Lung (tissue), 12 donors: Measurements from ENCODE around the gene APC2. TPM values are rescaled to one million over a fixed set of nuclear protein-coding genes. Genes with fewer than 3 reads are reported as not detected.

ENCODE experiments used
- ATAC-seq: fragments of 200-7000 bp; cut with Tn5 transposase; one replicate; pipeline ENCODE4 v1.9.1; 2020; ENCODE audit warnings: moderate number of reproducible peaks; ENCODE audit not compliant: insufficient read depth, low FRiP score
- DNase-seq, 3 donors: peaks; one replicate each; pipeline ENCODE4 v3.0.0-alpha.2; 2013 to 2017
- H3K27ac ChIP-seq, 2 donors: one replicate each; pipeline ENCODE4 v1.5.1; 2013; ENCODE audit warnings: mild to moderate bottlenecking in 2 of 2, moderate library complexity in 2 of 2, control low read depth in 1 of 2, inconsistent platforms in 1 of 2, low read depth in 1 of 2, low read length in 1 of 2
- H3K27me3 ChIP-seq, 3 donors: one replicate each; pipeline ENCODE4 v1.5.1; 2013; ENCODE audit warnings: low read length in 2 of 3; ENCODE audit not compliant: control insufficient read depth in 3 of 3, insufficient read depth in 3 of 3
- H3K36me3 ChIP-seq, 4 donors: one replicate each; pipeline ENCODE4 v1.5.1; 2013; ENCODE audit warnings: low read length in 4 of 4, mild to moderate bottlenecking in 1 of 4, moderate library complexity in 1 of 4; ENCODE audit not compliant: control insufficient read depth in 4 of 4, insufficient read depth in 4 of 4
- H3K4me1 ChIP-seq, 5 donors: one replicate each; pipeline ENCODE4 v1.5.1; 2013; ENCODE audit warnings: low read length in 5 of 5, mild to moderate bottlenecking in 2 of 5, moderate library complexity in 1 of 5; ENCODE audit not compliant: control insufficient read depth in 5 of 5, insufficient read depth in 5 of 5
- H3K4me3 ChIP-seq: one replicate; pipeline ENCODE4 v1.5.1; 2013; ENCODE audit warnings: mild to moderate bottlenecking, control low read depth, moderate library complexity
- H3K9ac ChIP-seq, 2 donors: one replicate each; pipeline ENCODE4 v1.5.1; 2013; ENCODE audit warnings: low read length in 2 of 2, control low read depth in 1 of 2; ENCODE audit not compliant: insufficient read depth in 1 of 2
- H3K9me3 ChIP-seq, 4 donors: one replicate each; pipeline ENCODE4 v1.5.1; 2013; ENCODE audit warnings: low read length in 3 of 4, mild to moderate bottlenecking in 1 of 4, moderate library complexity in 1 of 4; ENCODE audit not compliant: control insufficient read depth in 4 of 4, insufficient read depth in 3 of 4
- CTCF ChIP-seq: IDR thresholded peaks from 2 replicates; pipeline ENCODE4 v1.5.1; 2012; ENCODE audit warnings: mild to moderate bottlenecking; ENCODE audit errors: control extremely low read depth, extremely low read depth
- WGBS, 2 donors: extraction: QIAGEN DNeasy Blood & Tissue Kit; methylation state at CpG; one replicate each; pipeline ENCODE4 v1.1.7; 2013; 5-methylcytosine and 5-hydroxymethylcytosine counted together
- polyA plus RNA-seq, 2 donors: library from polyadenylated mRNA; stranded (reverse); fragments of 200-250 nt; gene quantifications; one replicate each; pipeline ENCODE4 v1.2.1, GENCODE V29; 2013
- total RNA-seq, 2 donors: library from RNA; depleted of rRNA in 1 of 2; stranded (reverse); fragments of >200 nt in 1 of 2; gene quantifications; one replicate each; pipeline ENCODE4 v1.2.1, GENCODE V29; 2014 to 2021
- donor health status: control.
- donor health status: control.
- donor health status: Bipolar disorder and iron deficiency.
- donor health status: healthy.
- donor health status: DM: yes; HTN: yes; CAD: no.

APC2 gene
- total and polyA plus RNA-seq, 4 donors: 0.01 to 0.37 (median 0.10) TPM

- H3K36me3 ChIP-seq: no peaks in the 10 kb centered on the region
- peaks cover 0 to 3% (median 0%) of the 10 kb centered on the region in 4 donors for H3K9me3 ChIP-seq
- H3K27me3 ChIP-seq: peaks cover 15 to 72% (median 27%) of the 10 kb centered on the region in 3 donors
- no peak for ATAC-seq
- no peak for DNase-seq
- H3K9ac ChIP-seq: no peak overlapping the region
- no peak for TF ChIP-seq CTCF
- H3K27ac ChIP-seq: no peak overlapping the region
- H3K4me1 ChIP-seq: peaks cover 0 to 16% (median 0%) of the 10 kb centered on the region in 5 donors
- WGBS, 2 donors: 1 to 3% methylated on average over 22 of the region's 22 CpGs
- no peak overlapping the region for H3K4me3 ChIP-seq
These were observed 5.0 kb downstream of the APC2 start for GRCh38 chr19:1455002-1455335.

- WGBS, 2 donors: 5 to 6% methylated on average over 37 to 42 of the region's 42 CpGs
- Histone ChIP-seq H3K9ac (no peak overlapping the region), H3K4me1 (peaks cover 0 to 16% (median 0%) of the 10 kb centered on the region in 5 donors), H3K27me3 (peaks cover 15 to 68% (median 23%) of the 10 kb centered on the region in 3 donors), H3K9me3 (peaks cover 0 to 3% (median 0%) of the 10 kb centered on the region in 4 donors), H3K4me3 (no peak overlapping the region), H3K36me3 (no peaks in the 10 kb centered on the region), H3K27ac (no peak overlapping the region)
- TF ChIP-seq CTCF: no peak
- ATAC-seq: peak; percentile 31
- peak in 1 of 3 donors; percentile 50 for DNase-seq
These were observed 5.6 kb downstream of the APC2 start for GRCh38 chr19:1455336-1456120.

- H3K4me3 ChIP-seq: no peak overlapping the region
- peaks cover 0 to 16% (median 0%) of the 10 kb centered on the region in 5 donors for H3K4me1 ChIP-seq
- ATAC-seq (no peak), DNase-seq (no peak)
- H3K9me3 ChIP-seq: peaks cover 0 to 5% (median 0%) of the 10 kb centered on the region in 4 donors
- no peak overlapping the region for H3K9ac ChIP-seq
- no peak for TF ChIP-seq CTCF
- peaks cover 15 to 60% (median 15%) of the 10 kb centered on the region in 3 donors for H3K27me3 ChIP-seq
- H3K36me3 ChIP-seq: peaks cover 0 to 4% (median 0%) of the 10 kb centered on the region in 4 donors
- 36 to 47% methylated on average over 39 to 43 of the region's 43 CpGs for WGBS, 2 donors
- H3K27ac ChIP-seq: no peak overlapping the region
These were observed 6.4 kb downstream of the APC2 start for GRCh38 chr19:1456121-1456900.
